GM12878 (cell line): ENCODE results near the gene RICTOR. TPM values are rescaled to one million over a fixed set of nuclear protein-coding genes. Genes with fewer than 3 reads are reported as not detected.

Experiments used
- ATAC-seq: fragments of 200-7000 bp; cut with Tn5 transposase; 3 replicates; pipeline ENCODE4 v1.9.1; 2020; ENCODE audit warnings: mild to moderate bottlenecking, moderate library complexity
- BruUV-seq: library from RNA; stranded (reverse); fragments of 400-500 nt; replicated peaks from 2 replicates; lab custom pipeline; 2021; lab: Mats Ljungman, UMichigan
- CTCF ChIA-PET: fragments of 300-600 bp; sonication (Branson Sonifier 250); formaldehyde crosslinking; extraction: SDS; loops from one replicate; lab custom pipeline; 2021; ENCODE audit warnings: inconsistent platforms; lab: Yijun Ruan, JAX
- POLR2A ChIA-PET: fragments of 350-600 bp; formaldehyde crosslinking; extraction: SDS; loops from one replicate; lab custom pipeline; 2021; ENCODE audit warnings: inconsistent platforms; lab: Charles Lee
- RAD21 ChIA-PET: fragments of 300-600 bp; sonication (Branson Sonifier 250); formaldehyde crosslinking; loops from one replicate; lab custom pipeline; 2023; ENCODE audit warnings: antibody characterized with exemption; ENCODE audit not compliant: unreplicated experiment; lab: Charles Lee
- SMC1A ChIA-PET: fragments of 300-600 bp; sonication (Branson Sonifier 250); formaldehyde crosslinking; loops from one replicate; lab custom pipeline; 2023; ENCODE audit not compliant: unreplicated experiment, uncharacterized antibody; lab: Charles Lee
- DNase-seq: peaks from one replicate; pipeline ENCODE4 v3.0.0-alpha.2; 2011; ENCODE audit warnings: low read depth, low spot score
- FAIRE-seq: peaks from 3 replicates; lab custom pipeline; 2011; peaks lifted over from hg19 to GRCh38; lab: Jason Lieb, UNC
- H2AFZ ChIP-seq: 2 replicates; pipeline ENCODE4 v1.6.0; 2011; ENCODE audit warnings: low read depth, low read length, control low read depth; ENCODE audit not compliant: control insufficient read depth
- H3K27ac ChIP-seq: 2 replicates; pipeline ENCODE4 v1.5.1; 2011; ENCODE audit warnings: control low read depth; ENCODE audit not compliant: control insufficient read depth, insufficient read depth
- H3K27me3 ChIP-seq, 2 experiments: replicated peaks in 1 of 2; 2 replicates each; pipeline versions ENCODE4 v1.6.0 to v1.6.1; 2011; ENCODE audit warnings: low read length in 1 of 2; ENCODE audit not compliant: control insufficient read depth in 2 of 2, insufficient read depth in 2 of 2
- H3K36me3 ChIP-seq, 2 experiments: 2 replicates each; pipeline ENCODE4 v1.5.1; 2011; ENCODE audit warnings: low read length in 1 of 2; ENCODE audit not compliant: control insufficient read depth in 2 of 2, insufficient read depth in 2 of 2
- H3K4me1 ChIP-seq: 2 replicates; pipeline ENCODE4 v1.6.1; 2011; ENCODE audit warnings: mild to moderate bottlenecking, low read length, moderate library complexity, mixed read lengths; ENCODE audit not compliant: control insufficient read depth, insufficient read depth
- H3K4me2 ChIP-seq: 2 replicates; pipeline ENCODE4 v1.6.0; 2011; ENCODE audit warnings: control low read depth; ENCODE audit not compliant: control insufficient read depth, insufficient read depth
- H3K4me3 ChIP-seq: fragments of 200-600 bp; sonication (generic); 2 replicates; pipeline ENCODE4 v1.5.1; 2016
- H3K79me2 ChIP-seq: 2 replicates; pipeline ENCODE4 v1.6.0; 2011; ENCODE audit warnings: low read length; ENCODE audit not compliant: control insufficient read depth, insufficient read depth
- H3K9ac ChIP-seq: 2 replicates; pipeline ENCODE4 v1.8.0; 2011; ENCODE audit warnings: low read length, control low read depth, mixed read lengths; ENCODE audit not compliant: control insufficient read depth, insufficient read depth
- H3K9me3 ChIP-seq: replicated peaks from 3 replicates; pipeline ENCODE4 v1.5.1; 2011; ENCODE audit warnings: mild to moderate bottlenecking, low read length; ENCODE audit not compliant: control insufficient read depth, insufficient read depth
- H4K20me1 ChIP-seq: 2 replicates; pipeline ENCODE4 v1.6.0; 2011; ENCODE audit not compliant: control insufficient read depth, insufficient read depth
- BCL3 ChIP-seq: IDR thresholded peaks from 2 replicates; pipeline ENCODE4 v1.6.1; 2011; ENCODE audit warnings: borderline replicate concordance, low read depth, mild to moderate bottlenecking, moderate library complexity, low read length; ENCODE audit not compliant: insufficient read depth, poor library complexity, severe bottlenecking
- BRCA1 ChIP-seq: IDR thresholded peaks from 2 replicates; pipeline ENCODE4 v1.6.1; 2011; ENCODE audit warnings: low read depth, low read length, improper control_type of control experiment
- EED ChIP-seq: sonication (generic); IDR thresholded peaks from 2 replicates; pipeline ENCODE4 v1.6.1; 2016; ENCODE audit warnings: antibody characterized with exemption, low read depth
- ELK1 ChIP-seq: IDR thresholded peaks from 2 replicates; pipeline ENCODE4 v1.6.1; 2012; ENCODE audit warnings: low read depth, low read length, improper control_type of control experiment
- IKZF2 ChIP-seq, 2 experiments: fragments of 450-650 bp; IDR thresholded peaks; 2 replicates each; pipeline ENCODE4 v1.6.1; 2017; ENCODE audit warnings: mild to moderate bottlenecking in 2 of 2, moderate library complexity in 2 of 2
- MAX ChIP-seq: IDR thresholded peaks from 2 replicates; pipeline ENCODE4 v1.6.1; 2012; ENCODE audit warnings: low read depth, low read length, improper control_type of control experiment
- MTA3 ChIP-seq: IDR thresholded peaks from 2 replicates; pipeline ENCODE4 v1.6.1; 2012; ENCODE audit warnings: low read length, inconsistent platforms, borderline replicate concordance
- POLR2AphosphoS5 ChIP-seq: IDR thresholded peaks from 2 replicates; pipeline ENCODE4 v1.6.1; 2011; ENCODE audit warnings: mild to moderate bottlenecking, low read length, inconsistent platforms
- RELB ChIP-seq: fragments of 450-650 bp; IDR thresholded peaks from 2 replicates; pipeline ENCODE4 v1.6.1; 2017; ENCODE audit warnings: low read depth, mild to moderate bottlenecking, moderate library complexity
- SP1 ChIP-seq: IDR thresholded peaks from one replicate; pipeline ENCODE4 v1.6.1; 2011; ENCODE audit warnings: low read depth, low read length
- SREBF1 ChIP-seq: IDR thresholded peaks from 2 replicates; pipeline ENCODE4 v1.6.1; 2012; ENCODE audit warnings: mild to moderate bottlenecking, low read length
- STAT1 ChIP-seq: fragments of 450-650 bp; conservative IDR thresholded peaks from 2 replicates; pipeline ENCODE4 v1.6.1; 2014; ENCODE audit warnings: antibody characterized with exemption, mild to moderate bottlenecking
- TBL1XR1 ChIP-seq: IDR thresholded peaks from 2 replicates; pipeline ENCODE4 v1.6.1; 2012; ENCODE audit warnings: low read depth, low read length, improper control_type of control experiment
- TCF7 ChIP-seq: IDR thresholded peaks from 2 replicates; pipeline ENCODE4 v1.6.1; 2014; ENCODE audit warnings: antibody characterized with exemption, borderline replicate concordance
- ZNF592 ChIP-seq: fragments of 450-650 bp; IDR thresholded peaks from 2 replicates; pipeline ENCODE4 v1.6.1; 2017; ENCODE audit warnings: mild to moderate bottlenecking, moderate library complexity
- ZNF622 ChIP-seq: fragments of 450-650 bp; IDR thresholded peaks from 2 replicates; pipeline ENCODE4 v1.6.1; 2017; ENCODE audit warnings: mild to moderate bottlenecking, inconsistent platforms
- WGBS: methylation state at CpG from one replicate; pipeline ENCODE4 v1.1.6; 2016; ENCODE audit warnings: low lambda C conversion rate; ENCODE audit not compliant: insufficient replicate concordance, insufficient coverage; ENCODE audit errors: missing lambda C conversion rate; 5-methylcytosine and 5-hydroxymethylcytosine counted together
- in situ Hi-C: fragments of 300-500 bp; cut with MboI; formaldehyde crosslinking; loops from 9 replicates; pipeline ENCODE4 v1.14.3; 2018; ENCODE audit warnings: mixed read lengths
- intact Hi-C: fragments of 100-400 bp; cut with micrococcal nuclease; formaldehyde crosslinking; loops from one replicate; pipeline ENCODE4 v1.14.2; 2022; ENCODE audit not compliant: unreplicated experiment
- polyA plus RNA-seq, 11 experiments: library from polyadenylated mRNA; depleted of rRNA in 4 of 11; unstranded in 6 of 11; stranded (reverse) in 5 of 11; fragments of >200 nt; fragmentation: Nextera tagmentation in 4 of 11; fragmentation: Illumina TruSeq in 1 of 11; extraction: Ambion mirVana in 4 of 11; extraction: Trizol in 1 of 11; gene quantifications; 1 replicate in 1 of 11; 2 replicates in 10 of 11; pipeline versions ENCODE4 v1.2.1 to v1.2.3, GENCODE V29; 2011 to 2016; ENCODE audit warnings: inconsistent platforms in 2 of 11, missing spikeins in 2 of 11, low read depth in 1 of 11
- total RNA-seq, 4 experiments: library from RNA; depleted of rRNA in 3 of 4; stranded (reverse); fragments of >200 nt in 3 of 4; fragmentation: Illumina TruSeq in 1 of 4; extraction: Trizol in 1 of 4; gene quantifications; 2 replicates each; pipeline versions ENCODE4 v1.2.1 to v1.2.3, GENCODE V29; 2013 to 2021

RICTOR gene
- total and polyA plus RNA-seq, 10 of the 15 experiments (the other 5 are each of a cell fraction or from before 2014, with no cell fraction given): 2.7 to 23.0 (median 6.9) TPM

- POLR2A ChIA-PET: interaction anchor here (0.7 kb wide), 1 partner anchor 69 kb away, joined by 6 read pairs; no protein-coding TSS in a partner anchor
- TF ChIP-seq SREBF1 (no peak), IKZF2 (IDR thresholded peaks at IDR 0.05) (no peak), ZNF592 (no peak), TBL1XR1 (no peak), BCL3 (no peak), TCF7 (no peak), ZNF622 (no peak), MTA3 (no peak), EED (no peak), SP1 (no peak), POLR2AphosphoS5 (no peak), ELK1 (no peak), RELB (no peak), BRCA1 (no peak), STAT1 (no peak), MAX (no peak)
- FAIRE-seq (no peak), ATAC-seq (no peak), DNase-seq (no peak)
- H3K4me3 ChIP-seq: no peak overlapping the region
- H3K27me3 ChIP-seq: no peaks in the 10 kb centered on the region
- H3K9ac ChIP-seq: no peak overlapping the region
- H3K9me3 ChIP-seq: no peaks in the 10 kb centered on the region
- intact Hi-C loops (no loop called here), in situ Hi-C loops (no loop called here)
- CTCF ChIA-PET: interaction anchor here (6.6 kb wide), 1 partner anchor 78 kb away, joined by 110 read pairs; no protein-coding TSS in a partner anchor
- no peak overlapping the region for H3K27ac ChIP-seq
- H2AFZ ChIP-seq: no peak overlapping the region
- SMC1A ChIA-PET: interaction anchor here (0.7 to 5.7 kb wide), 3 partner anchors 61 to 253 kb away, joined by 3 to 68 read pairs (median 5); no protein-coding TSS in a partner anchor
- no peaks in the 10 kb centered on the region for H4K20me1 ChIP-seq
- RAD21 ChIA-PET: interaction anchor here (1.7 to 3.2 kb wide), 2 partner anchors 78 to 79 kb away, joined by 4 to 10 read pairs; no protein-coding TSS in a partner anchor
- H3K36me3 ChIP-seq: no peaks in the 10 kb centered on the region; a peak in 2 of 4 replicates
- no peak overlapping the region for H3K4me2 ChIP-seq
- no TSS peak for BruUV-seq
- H3K4me1 ChIP-seq: no peaks in the 10 kb centered on the region
- H3K79me2 ChIP-seq: no peaks in the 10 kb centered on the region
- WGBS: 29% methylated on average over 2 of the region's 2 CpGs
Measured at GRCh38 chr5:39001683-39002082, 72.5 kb downstream of the RICTOR start.
